Fibroblast of lung (primary cell): ENCODE measurements around the gene ZNF219.

Experiments
- EZH2 ChIP-seq: IDR thresholded peaks from 2 replicates; pipeline ENCODE4 v1.5.1; 2012; ENCODE audit warnings: low read length, control low read depth, mild to moderate bottlenecking; ENCODE audit errors: missing control alignments
- TF ChIP-seq, protein P1 (sequence below), 2 donors: IDR thresholded peaks in 1 of 2; conservative IDR thresholded peaks in 1 of 2; 1 replicate in 1 of 2; 2 replicates in 1 of 2; pipeline ENCODE4 v1.5.1; 2011 to 2012; ENCODE audit warnings: low read length in 2 of 2, control low read depth in 1 of 2, inconsistent platforms in 1 of 2, low read depth in 1 of 2, mild to moderate bottlenecking in 1 of 2

DNA sequence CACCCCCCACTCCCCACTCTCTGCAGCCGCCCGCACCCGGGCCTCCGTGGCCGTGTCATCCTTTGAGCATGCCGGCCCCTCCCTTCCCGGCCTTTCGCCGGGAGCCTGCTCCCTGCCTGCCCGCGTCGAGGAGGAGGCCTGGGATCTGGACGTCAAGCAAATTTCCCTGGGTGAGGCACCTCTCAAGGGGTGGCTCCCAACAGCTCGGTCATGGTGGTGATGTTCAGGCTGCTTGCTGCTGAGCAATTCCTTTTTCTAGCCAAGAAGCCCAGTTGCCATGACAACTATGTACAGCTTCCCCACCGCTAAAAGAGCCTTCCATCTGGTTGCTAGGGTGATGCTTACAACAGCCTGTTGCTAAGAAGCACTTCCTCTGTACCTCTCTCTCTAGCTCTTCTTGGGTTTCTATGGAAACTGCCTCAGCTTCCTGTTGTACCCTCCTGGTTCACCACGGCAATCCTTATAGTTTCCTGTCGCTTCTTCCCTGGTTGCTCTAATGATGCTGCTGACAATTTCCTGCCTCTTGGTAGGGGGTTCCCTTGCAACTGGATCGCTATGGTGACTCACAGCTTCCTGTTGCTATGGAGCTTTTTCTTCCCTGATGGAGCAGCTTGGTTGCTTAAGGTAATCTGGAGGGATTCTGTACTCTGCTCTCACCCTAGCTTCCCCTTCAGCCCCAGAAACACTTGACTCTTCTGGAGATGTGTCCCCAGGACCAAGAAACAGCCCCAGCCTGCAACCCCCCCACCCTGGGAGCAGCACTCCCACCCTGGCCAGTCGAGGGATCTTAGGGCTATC is 11.0 kb downstream of the ZNF219 start:
- TF ChIP-seq, protein P1, sequence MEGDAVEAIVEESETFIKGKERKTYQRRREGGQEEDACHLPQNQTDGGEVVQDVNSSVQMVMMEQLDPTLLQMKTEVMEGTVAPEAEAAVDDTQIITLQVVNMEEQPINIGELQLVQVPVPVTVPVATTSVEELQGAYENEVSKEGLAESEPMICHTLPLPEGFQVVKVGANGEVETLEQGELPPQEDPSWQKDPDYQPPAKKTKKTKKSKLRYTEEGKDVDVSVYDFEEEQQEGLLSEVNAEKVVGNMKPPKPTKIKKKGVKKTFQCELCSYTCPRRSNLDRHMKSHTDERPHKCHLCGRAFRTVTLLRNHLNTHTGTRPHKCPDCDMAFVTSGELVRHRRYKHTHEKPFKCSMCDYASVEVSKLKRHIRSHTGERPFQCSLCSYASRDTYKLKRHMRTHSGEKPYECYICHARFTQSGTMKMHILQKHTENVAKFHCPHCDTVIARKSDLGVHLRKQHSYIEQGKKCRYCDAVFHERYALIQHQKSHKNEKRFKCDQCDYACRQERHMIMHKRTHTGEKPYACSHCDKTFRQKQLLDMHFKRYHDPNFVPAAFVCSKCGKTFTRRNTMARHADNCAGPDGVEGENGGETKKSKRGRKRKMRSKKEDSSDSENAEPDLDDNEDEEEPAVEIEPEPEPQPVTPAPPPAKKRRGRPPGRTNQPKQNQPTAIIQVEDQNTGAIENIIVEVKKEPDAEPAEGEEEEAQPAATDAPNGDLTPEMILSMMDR (conservative IDR thresholded peaks at IDR 0.05 in 1 of 2, IDR thresholded peaks at IDR 0.05 in 1 of 2; ENCODE audit: low read depth in 1 of 2, low read length in 2 of 2), result no peak
- no peak for TF ChIP-seq EZH2
